Lower leg skin (tissue), 3 donors: ENCODE results near the gene ZFP36L1.

ENCODE experiments used
- POLR2A ChIP-seq, 2 donors: fragments of 450-650 bp; IDR thresholded peaks; one replicate each; pipeline ENCODE4 v1.6.1; 2016 to 2017; ENCODE audit warnings: antibody characterized with exemption in 2 of 2, mild to moderate bottlenecking in 1 of 2, moderate library complexity in 1 of 2
- TF ChIP-seq, protein P1 (sequence below), 3 donors: fragments of 450-650 bp; IDR thresholded peaks; one replicate each; pipeline ENCODE4 v1.5.1; 2016; ENCODE audit warnings: antibody characterized with exemption in 3 of 3, mild to moderate bottlenecking in 3 of 3, moderate library complexity in 2 of 3

DNA sequence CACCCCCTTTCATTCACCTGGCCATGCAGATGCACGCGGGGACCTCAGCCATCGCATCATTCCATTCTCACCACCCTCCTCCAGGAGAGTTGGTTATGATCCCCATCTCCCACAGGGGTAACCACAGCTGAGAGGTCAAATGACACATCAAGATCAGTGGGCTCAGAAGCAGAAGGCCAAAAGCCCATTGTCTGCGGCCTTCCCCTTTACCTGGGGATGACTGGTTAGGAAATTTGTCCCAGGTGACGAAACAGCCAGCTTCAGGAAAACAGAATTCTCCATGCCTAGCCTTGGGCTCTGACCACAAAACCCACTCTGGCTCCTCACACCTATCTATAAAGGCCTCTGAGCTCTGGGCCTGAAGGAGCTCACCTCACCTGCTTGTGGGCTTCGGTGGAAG lies 36.1 kb downstream of the ZFP36L1 start:
- TF ChIP-seq, protein P1, sequence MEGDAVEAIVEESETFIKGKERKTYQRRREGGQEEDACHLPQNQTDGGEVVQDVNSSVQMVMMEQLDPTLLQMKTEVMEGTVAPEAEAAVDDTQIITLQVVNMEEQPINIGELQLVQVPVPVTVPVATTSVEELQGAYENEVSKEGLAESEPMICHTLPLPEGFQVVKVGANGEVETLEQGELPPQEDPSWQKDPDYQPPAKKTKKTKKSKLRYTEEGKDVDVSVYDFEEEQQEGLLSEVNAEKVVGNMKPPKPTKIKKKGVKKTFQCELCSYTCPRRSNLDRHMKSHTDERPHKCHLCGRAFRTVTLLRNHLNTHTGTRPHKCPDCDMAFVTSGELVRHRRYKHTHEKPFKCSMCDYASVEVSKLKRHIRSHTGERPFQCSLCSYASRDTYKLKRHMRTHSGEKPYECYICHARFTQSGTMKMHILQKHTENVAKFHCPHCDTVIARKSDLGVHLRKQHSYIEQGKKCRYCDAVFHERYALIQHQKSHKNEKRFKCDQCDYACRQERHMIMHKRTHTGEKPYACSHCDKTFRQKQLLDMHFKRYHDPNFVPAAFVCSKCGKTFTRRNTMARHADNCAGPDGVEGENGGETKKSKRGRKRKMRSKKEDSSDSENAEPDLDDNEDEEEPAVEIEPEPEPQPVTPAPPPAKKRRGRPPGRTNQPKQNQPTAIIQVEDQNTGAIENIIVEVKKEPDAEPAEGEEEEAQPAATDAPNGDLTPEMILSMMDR (IDR thresholded peaks at IDR 0.05): no peak
- TF ChIP-seq POLR2A (IDR thresholded peaks at IDR 0.05): no peak
